DND-41 (cell line): ENCODE measurements around the gene ERC1.

Source experiments
- CTCF ChIP-seq: IDR thresholded peaks from 2 replicates; pipeline ENCODE4 v1.5.1; 2012; ENCODE audit warnings: borderline replicate concordance, low read length, moderate library complexity, mild to moderate bottlenecking; ENCODE audit not compliant: poor library complexity, severe bottlenecking; ENCODE audit errors: extremely low read depth
- EZH2 ChIP-seq: IDR thresholded peaks from 3 replicates; pipeline ENCODE4 v1.6.1; 2012; ENCODE audit warnings: borderline replicate concordance, low read depth, mild to moderate bottlenecking, moderate library complexity, low read length, inconsistent platforms; ENCODE audit not compliant: severe bottlenecking

- TF ChIP-seq CTCF (no peak), EZH2 (no peak)
Observed at GRCh38 chr12:1464925-1465324, 473.9 kb downstream of the ERC1 start.
